HG02970 (cell line): Measurements from ENCODE around the gene STAU1.
"Not testable (repeated sequence)": the region's sequence is repeated elsewhere in the genome, so short reads cannot be mapped to it uniquely, and the experiment has no call there.

Source experiments
- ATAC-seq: cut with Tn5 transposase; IDR thresholded peaks from one replicate; pipeline ENCODE4 v1.9.1; 2021; ENCODE audit warnings: mild to moderate bottlenecking, moderate library complexity, moderate number of reproducible peaks; ENCODE audit not compliant: unreplicated experiment, low FRiP score

The STAU1 gene

GRCh38 chr20:49091762-49092161, 96.4 kb downstream of the STAU1 start:
- ATAC-seq, result no peak

DNA sequence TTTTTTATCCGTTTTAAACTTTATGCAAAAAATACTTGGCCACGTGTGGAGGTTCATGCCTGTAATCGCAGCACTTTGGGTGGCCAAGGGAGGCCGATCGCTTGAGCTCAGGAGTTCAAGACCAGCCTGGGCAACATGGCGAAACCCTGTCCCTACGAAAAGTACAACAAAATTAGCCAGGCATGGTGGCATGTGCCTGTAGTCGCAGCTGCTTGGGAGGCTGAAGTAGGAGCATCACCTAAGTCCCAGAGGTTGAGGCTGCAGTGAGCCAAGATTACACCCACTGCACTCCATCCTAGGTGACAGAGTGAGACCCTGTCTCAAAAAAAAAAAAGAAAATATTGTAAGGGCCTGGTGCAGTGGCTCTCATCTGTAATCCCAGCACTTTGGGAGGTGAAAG, 97.0 kb downstream of the STAU1 start:
- ATAC-seq, result no peak

DNA sequence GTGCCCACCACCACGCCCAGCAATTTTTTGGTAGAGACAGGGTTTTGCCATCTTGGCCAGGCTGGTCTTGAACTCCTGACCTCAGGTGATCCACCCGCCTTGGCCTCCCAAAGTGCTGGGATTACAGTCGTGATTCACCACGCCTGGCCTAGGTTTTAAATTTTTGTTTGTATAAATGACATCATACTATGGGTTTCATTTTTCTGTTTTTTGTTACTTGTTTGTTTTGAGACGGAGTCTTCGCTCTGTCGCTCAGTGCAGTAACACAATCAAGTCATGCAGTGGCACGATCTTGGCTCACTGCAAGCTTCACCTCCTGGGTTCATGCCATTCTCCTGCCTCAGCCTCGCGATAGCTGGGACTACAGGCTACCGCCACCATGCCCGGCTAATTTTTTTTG, 105.8 kb downstream of the STAU1 start:
- not testable (repeated sequence) for ATAC-seq

DNA sequence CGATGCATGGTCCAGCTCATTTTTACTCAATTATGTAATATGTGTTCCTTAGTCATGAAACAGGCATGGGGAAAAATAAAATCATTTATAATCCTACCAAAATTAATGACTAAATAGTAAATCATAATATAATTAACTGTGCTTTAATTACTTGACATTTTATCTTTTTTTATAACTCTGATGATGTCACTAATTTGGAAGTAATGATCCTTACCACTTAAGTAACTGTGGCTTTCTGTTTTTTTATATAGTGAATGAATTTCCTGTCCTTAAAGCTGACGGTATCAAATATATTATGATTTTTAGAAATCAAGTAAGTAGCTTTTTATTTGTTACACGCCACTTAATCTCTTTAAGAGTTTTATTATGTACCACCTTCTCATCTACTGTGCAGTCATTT, 109.8 kb downstream of the STAU1 start:
- ATAC-seq, result no peak

GRCh38 chr20:49074521-49074920, 113.6 kb downstream of the STAU1 start:
- ATAC-seq, result no peak
